Suprapubic skin (tissue), 4 donors: ENCODE results near the gene SEMA4A. TPM values are rescaled to one million over a fixed set of nuclear protein-coding genes. Genes with fewer than 3 reads are reported as not detected.

Source experiments
- DNase-seq, 2 donors: peaks; one replicate each; pipeline ENCODE4 v3.0.0-alpha.2; 2019; ENCODE audit warnings: low spot score in 2 of 2
- H3K27ac ChIP-seq: fragments of 200-600 bp; sonication (generic); one replicate; pipeline ENCODE4 v1.5.1; 2019
- H3K27me3 ChIP-seq: fragments of 200-600 bp; sonication (generic); one replicate; pipeline ENCODE4 v1.5.1; 2019
- H3K36me3 ChIP-seq: fragments of 200-600 bp; sonication (generic); one replicate; pipeline ENCODE4 v1.5.1; 2019
- H3K4me1 ChIP-seq: fragments of 200-600 bp; sonication (generic); one replicate; pipeline ENCODE4 v1.5.1; 2019
- H3K4me3 ChIP-seq: fragments of 200-600 bp; sonication (generic); one replicate; pipeline ENCODE4 v1.5.1; 2019; ENCODE audit warnings: mild to moderate bottlenecking
- H3K9me3 ChIP-seq: fragments of 200-600 bp; sonication (generic); one replicate; pipeline ENCODE4 v1.5.1; 2019
- EP300 ChIP-seq: sonication (generic); formaldehyde crosslinking; IDR thresholded peaks from one replicate; pipeline ENCODE4 v1.6.1; 2017; ENCODE audit warnings: antibody characterized with exemption
- POLR2A ChIP-seq, 2 donors: fragments of 450-650 bp; IDR thresholded peaks; one replicate each; pipeline ENCODE4 v1.6.1; 2017; ENCODE audit warnings: antibody characterized with exemption in 2 of 2, mild to moderate bottlenecking in 2 of 2, moderate library complexity in 2 of 2
- POLR2AphosphoS5 ChIP-seq, 3 donors: sonication (generic); formaldehyde crosslinking; IDR thresholded peaks; one replicate each; pipeline ENCODE4 v1.6.1; 2017; ENCODE audit warnings: antibody characterized with exemption in 3 of 3
- WGBS: methylation state at CpG from one replicate; pipeline ENCODE4 v1.1.5; 2018; 5-methylcytosine and 5-hydroxymethylcytosine counted together
- total RNA-seq, 4 donors: library from RNA; depleted of rRNA; stranded (reverse); fragments of >200 nt; gene quantifications; one replicate each; pipeline ENCODE4 v1.1.0, GENCODE V29; 2016
- TF ChIP-seq, protein P1 (sequence below), 2 donors: fragments of 200-600 bp in 1 of 2; fragments of 450-650 bp in 1 of 2; sonication (generic) in 1 of 2; IDR thresholded peaks; one replicate each; pipeline ENCODE4 v1.5.1; 2016 to 2019; ENCODE audit warnings: antibody characterized with exemption in 2 of 2, mild to moderate bottlenecking in 1 of 2, moderate library complexity in 1 of 2

SEMA4A gene
- total RNA-seq, 4 donors from 2014 or later = 43.8 to 61.2 (median 50.2) TPM

GRCh38 chr1:156195853-156196252 lies 42.5 kb downstream of the SEMA4A start:
- no peak overlapping the region for H3K4me3 ChIP-seq
- TF ChIP-seq EP300 = no peak
- no peak for TF ChIP-seq POLR2A (IDR thresholded peaks at IDR 0.05)
- TF ChIP-seq, protein P1, sequence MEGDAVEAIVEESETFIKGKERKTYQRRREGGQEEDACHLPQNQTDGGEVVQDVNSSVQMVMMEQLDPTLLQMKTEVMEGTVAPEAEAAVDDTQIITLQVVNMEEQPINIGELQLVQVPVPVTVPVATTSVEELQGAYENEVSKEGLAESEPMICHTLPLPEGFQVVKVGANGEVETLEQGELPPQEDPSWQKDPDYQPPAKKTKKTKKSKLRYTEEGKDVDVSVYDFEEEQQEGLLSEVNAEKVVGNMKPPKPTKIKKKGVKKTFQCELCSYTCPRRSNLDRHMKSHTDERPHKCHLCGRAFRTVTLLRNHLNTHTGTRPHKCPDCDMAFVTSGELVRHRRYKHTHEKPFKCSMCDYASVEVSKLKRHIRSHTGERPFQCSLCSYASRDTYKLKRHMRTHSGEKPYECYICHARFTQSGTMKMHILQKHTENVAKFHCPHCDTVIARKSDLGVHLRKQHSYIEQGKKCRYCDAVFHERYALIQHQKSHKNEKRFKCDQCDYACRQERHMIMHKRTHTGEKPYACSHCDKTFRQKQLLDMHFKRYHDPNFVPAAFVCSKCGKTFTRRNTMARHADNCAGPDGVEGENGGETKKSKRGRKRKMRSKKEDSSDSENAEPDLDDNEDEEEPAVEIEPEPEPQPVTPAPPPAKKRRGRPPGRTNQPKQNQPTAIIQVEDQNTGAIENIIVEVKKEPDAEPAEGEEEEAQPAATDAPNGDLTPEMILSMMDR (IDR thresholded peaks at IDR 0.05) = no peak
- no peak for TF ChIP-seq POLR2AphosphoS5 (IDR thresholded peaks at IDR 0.05)
- no peak overlapping the region for H3K27ac ChIP-seq
- peaks cover 24% of the 10 kb centered on the region for H3K4me1 ChIP-seq
- WGBS = 71% methylated on average over 4 of the region's 4 CpGs
- H3K9me3 ChIP-seq = no peaks in the 10 kb centered on the region
- H3K36me3 ChIP-seq = peaks cover 15% of the 10 kb centered on the region
- no peak for DNase-seq
- H3K27me3 ChIP-seq = no peaks in the 10 kb centered on the region

DNA sequence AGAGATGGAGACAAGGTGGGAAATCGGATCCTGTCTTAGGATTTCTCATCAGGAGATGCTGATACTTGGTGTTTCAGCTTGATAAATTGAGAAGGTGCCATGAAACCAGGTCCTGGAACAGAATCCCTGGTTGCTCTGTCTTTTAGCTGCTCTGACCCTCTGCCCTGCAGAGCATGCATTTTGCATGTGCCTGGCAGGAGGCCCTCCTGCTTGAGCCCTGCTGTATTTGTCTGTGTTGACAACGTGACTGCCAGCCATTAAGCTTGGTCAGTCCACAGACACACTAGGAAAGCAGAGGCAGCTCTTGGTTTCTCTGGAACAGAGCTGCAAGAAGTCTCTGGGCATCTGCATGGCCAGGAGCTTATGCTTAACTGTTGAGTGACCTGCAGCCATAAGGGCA lies 43.1 kb downstream of the SEMA4A start:
- H3K27me3 ChIP-seq = no peaks in the 10 kb centered on the region
- no peak overlapping the region for H3K27ac ChIP-seq
- TF ChIP-seq EP300 = no peak
- no peak for TF ChIP-seq POLR2AphosphoS5 (IDR thresholded peaks at IDR 0.05)
- TF ChIP-seq, protein P1 (IDR thresholded peaks at IDR 0.05) = no peak
- no peak for TF ChIP-seq POLR2A (IDR thresholded peaks at IDR 0.05)
- no peaks in the 10 kb centered on the region for H3K9me3 ChIP-seq
- peaks cover 24% of the 10 kb centered on the region for H3K4me1 ChIP-seq
- no peak overlapping the region for H3K4me3 ChIP-seq
- no peak for DNase-seq
- WGBS = 88% methylated on average over 1 of the region's 2 CpGs
- peaks cover 15% of the 10 kb centered on the region for H3K36me3 ChIP-seq

GRCh38 chr1:156198831-156199349 lies 45.5 kb downstream of the SEMA4A start:
- DNase-seq = no peak
- peaks cover 15% of the 10 kb centered on the region for H3K36me3 ChIP-seq

GRCh38 chr1:156200044-156200443 lies 46.7 kb downstream of the SEMA4A start:
- TF ChIP-seq EP300 (no peak), POLR2AphosphoS5 (IDR thresholded peaks at IDR 0.05) (no peak), POLR2A (IDR thresholded peaks at IDR 0.05) (no peak)
- TF ChIP-seq, protein P1 (IDR thresholded peaks at IDR 0.05) = no peak
- H3K36me3 ChIP-seq = peaks cover 15% of the 10 kb centered on the region
- H3K4me1 ChIP-seq = peaks cover 10% of the 10 kb centered on the region
- H3K27me3 ChIP-seq = no peaks in the 10 kb centered on the region
- H3K4me3 ChIP-seq = no peak overlapping the region
- 94% methylated on average over 8 of the region's 8 CpGs for WGBS
- H3K27ac ChIP-seq = no peak overlapping the region
- H3K9me3 ChIP-seq = no peaks in the 10 kb centered on the region
- DNase-seq = no peak

More at GRCh38 chr1:156198831-156199349, 45.5 kb downstream of the SEMA4A start:
- Histone ChIP-seq H3K27ac (no peak overlapping the region), H3K9me3 (no peaks in the 10 kb centered on the region), H3K4me3 (no peak overlapping the region), H3K4me1 (peaks cover 19% of the 10 kb centered on the region), H3K27me3 (no peaks in the 10 kb centered on the region)
- no peak for TF ChIP-seq EP300
- no peak for TF ChIP-seq POLR2AphosphoS5 (IDR thresholded peaks at IDR 0.05)
- TF ChIP-seq, protein P1 (IDR thresholded peaks at IDR 0.05) = no peak
- no peak for TF ChIP-seq POLR2A (IDR thresholded peaks at IDR 0.05)
- 82% methylated on average over 5 of the region's 5 CpGs for WGBS

GRCh38 chr1:156203331-156203730 lies 49.9 kb downstream of the SEMA4A start:
- H3K36me3 ChIP-seq = peaks cover 36% of the 10 kb centered on the region
- no peak overlapping the region for H3K4me3 ChIP-seq
- no peaks in the 10 kb centered on the region for H3K27me3 ChIP-seq
- no peak overlapping the region for H3K27ac ChIP-seq
- H3K4me1 ChIP-seq = peaks cover 3% of the 10 kb centered on the region
- DNase-seq = no peak
- H3K9me3 ChIP-seq = no peaks in the 10 kb centered on the region
- TF ChIP-seq, protein P1 (IDR thresholded peaks at IDR 0.05) = no peak
- no peak for TF ChIP-seq POLR2AphosphoS5 (IDR thresholded peaks at IDR 0.05)
